Measurements from ENCODE around the gene LRPAP1.

LRPAP1 gene

GRCh38 chr4:3529363-3529762, 2.9 kb downstream of the LRPAP1 start:
- no peak overlapping the region for H3K9ac ChIP-seq (ENCODE audit: low read length)
- H2BK5ac ChIP-seq (ENCODE audit: low read depth, low read length, poor library complexity, severe bottlenecking), result no peak overlapping the region
- H3K4me3 ChIP-seq (ENCODE audit: insufficient read depth in 1 of 2, low read depth in 1 of 2, low read length in 2 of 2), result no peak overlapping the region
- H3K27me3 ChIP-seq (ENCODE audit: control insufficient read depth in 1 of 2, insufficient read depth in 1 of 2, low read length in 2 of 2), result peaks cover 5 to 9% of the 10 kb centered on the region in 2 experiments
- DNase-seq, result peak; percentile 51
- H3K79me1 ChIP-seq (replicated peaks; ENCODE audit: low read length, poor library complexity, severe bottlenecking), result peaks cover 63% of the 10 kb centered on the region
- H3K4me1 ChIP-seq (ENCODE audit: control insufficient read depth, insufficient read depth, low read depth, low read length), result peaks cover 26% of the 10 kb centered on the region
- H3K36me3 ChIP-seq (ENCODE audit: control insufficient read depth in 1 of 2, insufficient read depth in 2 of 2, low read depth in 1 of 2, low read length in 2 of 2), result peaks cover 14 to 57% of the 10 kb centered on the region in 2 experiments
- H3K4ac ChIP-seq (ENCODE audit: low read depth in 1 of 2, low read length in 2 of 2), result no peak overlapping the region
- no peak overlapping the region for H4K91ac ChIP-seq (ENCODE audit: low read length)
- H4K8ac ChIP-seq (ENCODE audit: low read length), result no peak overlapping the region
- H3K4me2 ChIP-seq (ENCODE audit: low read length, poor library complexity, severe bottlenecking), result no peak overlapping the region
- no peak overlapping the region for H2AK5ac ChIP-seq (ENCODE audit: low read length, severe bottlenecking)
- no peak overlapping the region for H2BK15ac ChIP-seq (ENCODE audit: low read depth, poor library complexity, severe bottlenecking)
- no peaks in the 10 kb centered on the region for H3K9me3 ChIP-seq (ENCODE audit: control insufficient read depth, low read length)
- no peak overlapping the region for H2BK120ac ChIP-seq (ENCODE audit: low read depth, low read length)
- H3K14ac ChIP-seq (ENCODE audit: low read length in 2 of 2), result no peak overlapping the region
- no peak overlapping the region for H2BK12ac ChIP-seq (ENCODE audit: low read length in 2 of 2)
- no peak overlapping the region for H3K18ac ChIP-seq (ENCODE audit: low read depth in 1 of 2, low read length in 2 of 2)
- H3K27ac ChIP-seq (ENCODE audit: low read length, poor library complexity, severe bottlenecking), result no peak overlapping the region
- WGBS, result 86% methylated on average over 12 of the region's 12 CpGs
- no peak overlapping the region for H2AFZ ChIP-seq (ENCODE audit: low read depth, low read length)
- no peak overlapping the region for H3K23ac ChIP-seq (ENCODE audit: low read length in 2 of 2)

DNA sequence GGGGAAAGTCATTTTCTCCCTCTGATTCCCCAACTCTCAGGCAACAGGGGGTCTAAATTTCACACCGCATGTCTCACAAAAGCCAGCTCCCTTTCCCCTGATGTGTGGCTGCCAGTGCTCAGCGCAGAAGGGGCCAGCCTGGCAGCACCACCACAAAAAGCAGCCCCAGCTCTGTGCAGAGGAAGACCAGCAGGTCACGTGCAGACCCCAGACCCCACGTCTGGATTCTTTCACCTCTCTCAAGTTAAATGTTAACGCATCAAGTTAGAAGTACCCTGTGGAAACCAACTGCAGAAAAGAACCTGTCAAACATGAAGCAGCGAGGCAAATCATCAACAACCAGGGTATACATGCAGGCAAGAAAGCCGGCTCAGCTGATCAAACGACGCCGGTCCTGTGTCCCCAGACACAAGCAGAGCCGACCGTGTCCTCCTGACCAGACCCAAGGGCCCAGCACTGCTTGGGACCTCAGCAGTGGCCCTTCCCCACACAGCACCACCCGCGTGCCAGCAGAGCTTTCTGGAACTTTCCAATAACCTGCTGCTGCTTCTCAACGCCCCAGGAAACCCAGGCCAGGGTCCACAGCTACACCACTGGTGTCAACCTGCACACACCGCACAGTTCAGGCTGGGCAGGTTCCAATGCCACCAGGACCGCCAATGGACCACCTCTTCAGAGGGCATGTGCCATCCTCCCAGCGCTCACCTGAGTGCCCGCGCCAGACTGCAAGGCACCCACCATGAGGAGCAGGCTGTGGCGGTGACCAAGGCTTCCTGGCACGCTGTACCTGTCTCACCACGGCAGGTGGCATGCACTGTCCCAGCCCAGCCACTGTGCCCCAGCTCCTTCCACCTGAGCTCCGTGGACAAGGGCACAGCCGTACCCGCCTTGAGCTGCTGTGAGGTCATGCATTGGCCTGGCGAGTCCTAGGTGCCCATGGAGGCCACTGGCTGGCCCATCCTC, 4.0 kb downstream of the LRPAP1 start:
- H3K9ac ChIP-seq (ENCODE audit: low read length), result no peak overlapping the region
- H3K23ac ChIP-seq (ENCODE audit: low read length in 2 of 2), result no peak overlapping the region
- no peak overlapping the region for H3K27ac ChIP-seq (ENCODE audit: low read length, poor library complexity, severe bottlenecking)
- no peak overlapping the region for H2AFZ ChIP-seq (ENCODE audit: low read depth, low read length)
- H2AK5ac ChIP-seq (ENCODE audit: low read length, severe bottlenecking), result no peak overlapping the region
- no peak overlapping the region for H4K91ac ChIP-seq (ENCODE audit: low read length)
- H4K8ac ChIP-seq (ENCODE audit: low read length), result no peak overlapping the region
- H2BK15ac ChIP-seq (ENCODE audit: low read depth, poor library complexity, severe bottlenecking), result no peak overlapping the region
- H3K4me1 ChIP-seq (ENCODE audit: control insufficient read depth, insufficient read depth, low read depth, low read length), result peaks cover 26% of the 10 kb centered on the region
- H3K14ac ChIP-seq (ENCODE audit: low read length in 2 of 2), result no peak overlapping the region
- no peak overlapping the region for H3K4ac ChIP-seq (ENCODE audit: low read depth in 1 of 2, low read length in 2 of 2)
- H3K9me3 ChIP-seq (ENCODE audit: control insufficient read depth, low read length), result no peaks in the 10 kb centered on the region
- no peak overlapping the region for H3K18ac ChIP-seq (ENCODE audit: low read depth in 1 of 2, low read length in 2 of 2)
- no peak for DNase-seq
- H3K4me2 ChIP-seq (ENCODE audit: low read length, poor library complexity, severe bottlenecking), result no peak overlapping the region
- no peak overlapping the region for H2BK120ac ChIP-seq (ENCODE audit: low read depth, low read length)
- WGBS, result 96% methylated on average over 27 of the region's 27 CpGs
- H3K27me3 ChIP-seq (ENCODE audit: control insufficient read depth in 1 of 2, insufficient read depth in 1 of 2, low read length in 2 of 2), result no peaks in the 10 kb centered on the region
- H2BK12ac ChIP-seq (ENCODE audit: low read length in 2 of 2), result no peak overlapping the region
- H3K4me3 ChIP-seq (ENCODE audit: insufficient read depth in 1 of 2, low read depth in 1 of 2, low read length in 2 of 2), result no peak overlapping the region
- peaks cover 24 to 69% of the 10 kb centered on the region in 2 experiments for H3K36me3 ChIP-seq (ENCODE audit: control insufficient read depth in 1 of 2, insufficient read depth in 2 of 2, low read depth in 1 of 2, low read length in 2 of 2)
- no peak overlapping the region for H2BK5ac ChIP-seq (ENCODE audit: low read depth, low read length, poor library complexity, severe bottlenecking)
- peaks cover 71% of the 10 kb centered on the region for H3K79me1 ChIP-seq (replicated peaks; ENCODE audit: low read length, poor library complexity, severe bottlenecking)

DNA sequence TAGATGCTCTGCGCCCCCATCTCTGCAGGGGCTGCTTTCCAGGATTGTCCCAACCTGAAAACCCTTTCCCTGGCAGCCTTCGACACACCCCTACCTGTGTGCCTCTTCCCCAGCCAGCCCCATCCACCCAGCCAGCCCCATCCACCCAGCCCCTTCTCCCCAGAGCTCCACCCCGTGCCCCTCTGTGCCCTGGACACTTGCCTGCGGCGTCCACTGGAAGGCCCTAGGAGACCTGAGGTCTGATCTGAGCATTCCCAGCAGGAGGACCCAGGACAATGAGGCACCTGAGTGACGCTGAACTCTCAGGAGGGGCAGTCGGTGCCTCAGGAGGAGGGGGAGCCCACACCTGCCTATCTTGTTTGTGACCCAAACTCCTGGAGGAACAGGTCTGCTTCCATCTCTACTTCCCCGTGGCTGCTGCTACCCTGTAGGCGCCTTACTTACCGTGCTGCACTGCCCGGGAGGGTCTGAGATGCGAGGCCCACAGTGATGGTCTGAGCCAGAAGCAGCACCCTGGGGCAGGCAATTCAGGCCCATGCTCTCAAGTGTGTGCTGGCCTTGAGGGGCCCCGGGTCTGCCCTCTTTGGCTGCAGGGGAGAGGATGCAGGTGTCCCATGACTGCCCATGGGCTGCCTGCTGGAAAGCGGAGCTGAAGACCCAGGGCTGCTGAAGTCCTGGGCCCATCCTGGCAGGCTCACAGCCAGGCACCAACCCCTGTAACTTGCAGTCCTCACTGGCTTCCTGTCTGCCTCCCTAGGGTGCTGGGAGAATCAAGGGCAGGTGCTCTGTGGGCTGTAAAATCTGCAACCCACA, 4.9 kb downstream of the LRPAP1 start:
- 95% methylated on average over 14 of the region's 14 CpGs for WGBS
- Histone ChIP-seq H2BK15ac (ENCODE audit: low read depth, poor library complexity, severe bottlenecking) (no peak overlapping the region), H2BK120ac (ENCODE audit: low read depth, low read length) (no peak overlapping the region), H2BK5ac (ENCODE audit: low read depth, low read length, poor library complexity, severe bottlenecking) (no peak overlapping the region), H3K4me2 (ENCODE audit: low read length, poor library complexity, severe bottlenecking) (no peak overlapping the region), H3K27me3 (ENCODE audit: control insufficient read depth in 1 of 2, insufficient read depth in 1 of 2, low read length in 2 of 2) (no peaks in the 10 kb centered on the region), H4K8ac (ENCODE audit: low read length) (peak overlapping the region; percentile 13), H3K18ac (ENCODE audit: low read depth in 1 of 2, low read length in 2 of 2) (no peak overlapping the region), H3K4me3 (ENCODE audit: insufficient read depth in 1 of 2, low read depth in 1 of 2, low read length in 2 of 2) (no peak overlapping the region), H3K9ac (ENCODE audit: low read length) (no peak overlapping the region), H3K14ac (ENCODE audit: low read length in 2 of 2) (no peak overlapping the region), H3K36me3 (ENCODE audit: control insufficient read depth in 1 of 2, insufficient read depth in 2 of 2, low read depth in 1 of 2, low read length in 2 of 2) (peaks cover 30 to 78% of the 10 kb centered on the region in 2 experiments), H2AK5ac (ENCODE audit: low read length, severe bottlenecking) (no peak overlapping the region), H3K4ac (ENCODE audit: low read depth in 1 of 2, low read length in 2 of 2) (no peak overlapping the region), H3K23ac (ENCODE audit: low read length in 2 of 2) (no peak overlapping the region), H2BK12ac (ENCODE audit: low read length in 2 of 2) (no peak overlapping the region), H3K27ac (ENCODE audit: low read length, poor library complexity, severe bottlenecking) (no peak overlapping the region), H3K9me3 (ENCODE audit: control insufficient read depth, low read length) (no peaks in the 10 kb centered on the region), H4K91ac (ENCODE audit: low read length) (no peak overlapping the region), H3K4me1 (ENCODE audit: control insufficient read depth, insufficient read depth, low read depth, low read length) (peaks cover 20% of the 10 kb centered on the region), H3K79me1 (replicated peaks; ENCODE audit: low read length, poor library complexity, severe bottlenecking) (peaks cover 78% of the 10 kb centered on the region), H2AFZ (ENCODE audit: low read depth, low read length) (no peak overlapping the region)
- DNase-seq, result no peak

DNA sequence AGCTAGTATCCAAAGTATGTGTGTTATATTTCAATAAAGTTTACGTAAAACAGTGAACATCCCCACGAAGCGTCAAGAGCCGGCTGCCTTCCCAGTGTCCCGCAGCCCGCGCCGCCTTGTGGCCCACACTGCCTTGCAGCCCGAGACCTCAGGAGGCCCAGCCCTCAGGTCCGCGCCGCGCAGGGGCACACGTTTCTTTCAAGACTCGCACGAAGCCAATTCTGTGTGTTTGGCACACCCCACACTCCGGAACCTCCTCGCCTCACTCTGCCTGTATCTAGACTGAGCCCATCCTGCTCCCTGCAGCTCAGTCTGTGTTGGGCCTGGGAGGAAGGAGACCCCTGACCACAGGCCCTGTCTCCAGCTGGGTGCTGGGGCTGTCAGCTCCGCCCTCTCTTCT, 5.8 kb downstream of the LRPAP1 start:
- Histone ChIP-seq H3K79me1 (replicated peaks; ENCODE audit: low read length, poor library complexity, severe bottlenecking) (peaks cover 82% of the 10 kb centered on the region), H3K9ac (ENCODE audit: low read length) (no peak overlapping the region), H3K4ac (ENCODE audit: low read depth in 1 of 2, low read length in 2 of 2) (no peak overlapping the region), H3K4me3 (ENCODE audit: insufficient read depth in 1 of 2, low read depth in 1 of 2, low read length in 2 of 2) (no peak overlapping the region), H2BK5ac (ENCODE audit: low read depth, low read length, poor library complexity, severe bottlenecking) (no peak overlapping the region), H3K27me3 (ENCODE audit: control insufficient read depth in 1 of 2, insufficient read depth in 1 of 2, low read length in 2 of 2) (no peaks in the 10 kb centered on the region), H4K8ac (ENCODE audit: low read length) (no peak overlapping the region), H3K36me3 (ENCODE audit: control insufficient read depth in 1 of 2, insufficient read depth in 2 of 2, low read depth in 1 of 2, low read length in 2 of 2) (peaks cover 32 to 86% of the 10 kb centered on the region in 2 experiments), H3K4me1 (ENCODE audit: control insufficient read depth, insufficient read depth, low read depth, low read length) (peaks cover 20% of the 10 kb centered on the region), H3K23ac (ENCODE audit: low read length in 2 of 2) (no peak overlapping the region), H3K14ac (ENCODE audit: low read length in 2 of 2) (no peak overlapping the region), H2AK5ac (ENCODE audit: low read length, severe bottlenecking) (no peak overlapping the region), H3K27ac (ENCODE audit: low read length, poor library complexity, severe bottlenecking) (no peak overlapping the region), H3K4me2 (ENCODE audit: low read length, poor library complexity, severe bottlenecking) (no peak overlapping the region), H4K91ac (ENCODE audit: low read length) (no peak overlapping the region), H2BK12ac (ENCODE audit: low read length in 2 of 2) (no peak overlapping the region), H2AFZ (ENCODE audit: low read depth, low read length) (no peak overlapping the region), H2BK120ac (ENCODE audit: low read depth, low read length) (no peak overlapping the region), H3K18ac (ENCODE audit: low read depth in 1 of 2, low read length in 2 of 2) (no peak overlapping the region), H3K9me3 (ENCODE audit: control insufficient read depth, low read length) (no peaks in the 10 kb centered on the region), H2BK15ac (ENCODE audit: low read depth, poor library complexity, severe bottlenecking) (no peak overlapping the region)
- no peak for DNase-seq
- 96% methylated on average over 18 of the region's 19 CpGs for WGBS

Data from mesenchymal stem cell (in vitro differentiated cells and primary cell).